Muscle of back (tissue), 11 donors: ENCODE results near the gene LGSN. TPM values are rescaled to one million over a fixed set of nuclear protein-coding genes. Genes with fewer than 3 reads are reported as not detected.
"Not testable (repeated sequence)": the region's sequence is repeated elsewhere in the genome, so short reads cannot be mapped to it uniquely, and the experiment has no call there.

Experiments used
- DNase-seq, 3 donors: peaks; one replicate each; pipeline versions ENCODE4 v3.0.0 to v3.0.0-alpha.2; 2013
- polyA plus RNA-seq, 10 donors: library from polyadenylated mRNA; unstranded; fragments of 120-200 nt; gene quantifications; one replicate each; pipeline ENCODE4 v1.2.1, GENCODE V29; 2013; ENCODE audit not compliant: insufficient read length in 10 of 10

The LGSN gene
- polyA plus RNA-seq, 10 donors = not detected

DNA sequence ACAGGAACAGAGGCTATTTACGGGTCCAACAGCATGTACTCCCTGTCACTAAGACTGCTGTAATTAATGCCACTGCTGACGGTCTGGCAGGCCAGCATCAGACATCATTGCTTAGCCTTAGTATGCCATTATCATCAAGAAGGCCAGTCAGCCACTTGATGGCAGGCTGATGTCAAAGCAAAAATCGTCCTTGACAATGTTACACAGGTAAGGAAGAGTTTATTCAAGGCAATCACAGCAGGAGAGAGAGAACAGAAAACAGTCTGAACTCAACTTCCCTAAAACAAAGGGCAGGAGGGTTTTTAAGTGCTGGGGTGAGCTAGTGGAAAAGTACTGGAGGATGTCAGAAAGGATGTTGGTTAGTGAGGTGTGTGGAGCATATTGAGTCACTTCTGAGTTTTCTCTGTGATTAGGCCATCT lies 83.4 kb downstream of the LGSN start:
- no peak for DNase-seq

DNA sequence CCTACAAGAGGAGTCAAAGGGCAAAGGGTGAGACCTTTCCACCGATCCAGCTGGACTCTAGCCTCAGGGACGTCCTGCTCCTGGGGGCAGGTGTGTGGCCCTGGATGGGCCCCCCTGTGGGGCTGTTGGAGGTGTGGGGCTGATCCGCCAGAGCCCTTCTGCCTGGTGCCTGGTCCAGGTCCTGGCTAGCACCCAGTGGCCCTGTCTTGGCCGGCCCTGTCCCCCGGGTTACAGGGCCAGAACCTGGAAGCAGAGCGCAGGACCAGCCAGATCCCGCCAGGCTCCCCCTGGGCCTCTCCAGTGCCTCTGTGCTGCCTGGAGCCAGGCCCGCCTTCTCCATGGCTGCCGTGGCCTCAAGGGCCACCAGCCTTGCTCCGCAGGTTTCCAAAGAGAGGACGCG lies 89.3 kb downstream of the LGSN start:
- DNase-seq = not testable (repeated sequence)

DNA sequence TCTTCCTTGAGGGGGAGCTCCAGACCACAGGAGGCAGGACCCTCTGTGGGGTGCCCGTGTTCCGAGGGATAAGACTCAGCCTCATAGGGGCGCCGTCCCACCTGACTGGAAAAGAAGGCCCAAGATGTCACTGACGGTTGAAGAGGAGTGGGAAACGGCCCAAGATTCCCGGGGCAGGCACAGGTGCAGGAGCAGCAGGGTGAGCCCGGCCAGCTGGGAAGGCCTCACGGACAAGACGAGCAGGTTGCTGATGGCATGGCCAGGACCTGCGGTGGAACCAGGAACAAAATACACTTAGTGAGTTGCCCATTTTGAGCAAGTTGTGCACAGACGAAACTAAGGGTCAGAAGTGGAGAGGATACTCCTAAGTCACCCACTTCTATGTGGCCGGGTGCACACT lies 89.8 kb downstream of the LGSN start:
- DNase-seq = not testable (repeated sequence)

DNA sequence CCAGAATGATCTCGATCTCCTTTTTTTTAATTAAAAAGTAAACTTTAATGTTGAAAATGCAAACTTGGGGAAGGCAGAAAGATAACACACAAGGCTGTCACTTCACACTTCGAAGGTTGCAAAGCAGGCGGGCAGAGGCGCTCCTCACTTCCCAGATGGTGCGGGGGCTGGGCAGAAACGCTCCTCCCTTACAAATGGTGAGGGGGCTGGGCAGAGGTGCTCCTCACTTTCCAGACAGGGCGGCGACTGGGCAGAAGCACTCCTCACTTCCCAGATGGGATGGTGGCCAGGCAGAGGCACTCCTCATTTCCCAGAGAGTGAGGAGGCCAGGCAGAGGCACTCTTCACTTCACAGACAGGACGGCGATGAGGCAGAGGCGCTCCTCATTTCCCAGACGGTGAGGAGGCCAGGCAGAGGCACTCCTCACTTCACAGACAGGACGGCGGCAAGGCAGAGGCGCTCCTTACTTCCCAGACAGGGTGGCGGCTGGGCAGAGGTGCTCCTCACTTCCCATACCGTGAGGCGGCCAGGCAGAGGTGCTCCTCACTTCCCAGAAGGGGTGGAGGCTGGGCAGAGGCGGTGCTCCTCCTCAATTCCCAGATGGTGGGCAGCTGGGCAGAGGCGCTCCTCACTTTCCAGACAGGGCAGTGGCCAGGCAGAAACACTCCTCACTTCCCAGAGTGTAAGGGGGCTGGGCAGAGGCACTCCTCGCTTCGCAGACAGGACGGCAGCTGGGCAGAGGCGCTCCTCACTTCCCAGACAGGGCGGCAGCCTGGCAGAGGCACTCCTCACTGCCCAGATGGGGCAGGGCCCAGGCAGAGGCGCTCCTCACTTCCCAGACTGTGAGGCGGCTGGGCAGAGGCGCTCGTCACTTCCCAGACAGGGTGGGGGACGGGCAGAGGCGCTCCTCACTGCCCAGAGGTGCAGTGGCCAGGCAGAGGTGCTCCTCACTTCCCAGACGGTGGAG lies 91.6 kb downstream of the LGSN start:
- DNase-seq = not testable (repeated sequence)

DNA sequence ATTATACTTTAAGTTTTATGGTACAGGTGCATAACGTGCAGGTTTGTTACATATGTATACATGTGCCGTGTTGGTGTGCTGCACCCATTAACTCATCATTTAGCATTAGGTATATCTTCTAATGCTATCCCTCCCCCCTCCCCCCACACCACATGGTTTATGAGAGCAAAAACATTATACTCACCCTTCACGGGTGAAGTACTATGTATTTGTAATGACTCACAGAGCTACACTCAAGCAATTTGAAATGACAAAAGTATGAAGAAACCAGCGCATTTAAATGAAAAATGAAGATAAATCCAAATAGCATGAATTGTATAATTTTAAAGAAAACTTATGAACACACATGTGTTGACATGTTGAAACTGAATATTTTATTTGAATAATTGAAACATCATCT lies 93.8 kb downstream of the LGSN start:
- not testable (repeated sequence) for DNase-seq

Other genes starting within 250 kb of the LGSN start
- gene FKBP1C, start 108.5 kb downstream of the LGSN start, polyA plus RNA-seq = 1 to 10 TPM in 6 of 10 donors, under 1 TPM in 4; 0.17 to 3.7 (median 2.1) TPM